H9 (cell line): ENCODE measurements around the gene EIF4E2. TPM values are rescaled to one million over a fixed set of nuclear protein-coding genes. Genes with fewer than 3 reads are reported as not detected.

ENCODE experiments used
- DNase-seq: peaks from one replicate; pipeline ENCODE4 v3.0.0-alpha.2; 2017
- H2AFZ ChIP-seq: one replicate; pipeline ENCODE4 v1.6.1; 2013; ENCODE audit warnings: mild to moderate bottlenecking, low read length, control low read depth, moderate library complexity
- H2AK5ac ChIP-seq: 2 replicates; pipeline ENCODE4 v1.6.1; 2013; ENCODE audit warnings: low read length, control low read depth, mixed read lengths; ENCODE audit not compliant: insufficient read length
- H2BK120ac ChIP-seq: one replicate; pipeline ENCODE4 v1.6.1; 2013; ENCODE audit warnings: low read depth, mild to moderate bottlenecking, low read length, control low read depth, inconsistent platforms; ENCODE audit not compliant: poor library complexity, severe bottlenecking
- H2BK12ac ChIP-seq: 2 replicates; pipeline ENCODE4 v1.6.1; 2013; ENCODE audit warnings: low read length, control low read depth, mixed read lengths, low read depth; ENCODE audit not compliant: insufficient read length
- H2BK15ac ChIP-seq: 2 replicates; pipeline ENCODE4 v1.6.1; 2013; ENCODE audit warnings: low read depth, low read length, control low read depth
- H2BK20ac ChIP-seq: one replicate; pipeline ENCODE4 v1.6.1; 2013; ENCODE audit warnings: low read depth, mild to moderate bottlenecking, low read length, control low read depth, inconsistent platforms; ENCODE audit not compliant: poor library complexity, severe bottlenecking
- H2BK5ac ChIP-seq: 2 replicates; pipeline ENCODE4 v1.6.1; 2013; ENCODE audit warnings: low read length, control low read depth, mixed read lengths; ENCODE audit not compliant: insufficient read length
- H3K14ac ChIP-seq: 2 replicates; pipeline ENCODE4 v1.6.1; 2013; ENCODE audit warnings: low read length, control low read depth; ENCODE audit not compliant: insufficient read depth
- H3K18ac ChIP-seq: 2 replicates; pipeline ENCODE4 v1.6.1; 2013; ENCODE audit warnings: low read depth, mild to moderate bottlenecking, mixed read lengths, low read length, control low read depth; ENCODE audit not compliant: insufficient read length
- H3K23ac ChIP-seq: 2 replicates; pipeline ENCODE4 v1.6.1; 2013; ENCODE audit warnings: low read length, control low read depth, mixed read lengths, low read depth; ENCODE audit not compliant: insufficient read length
- H3K23me2 ChIP-seq: 2 replicates; pipeline ENCODE4 v1.6.1; 2013; ENCODE audit warnings: low read depth, mild to moderate bottlenecking, mixed read lengths, low read length, control low read depth; ENCODE audit not compliant: insufficient read length, poor library complexity, severe bottlenecking
- H3K27ac ChIP-seq: 2 replicates; pipeline ENCODE4 v1.5.1; 2013; ENCODE audit warnings: low read length, control low read depth, mixed read lengths, low read depth; ENCODE audit not compliant: insufficient read length
- H3K27me3 ChIP-seq: 2 replicates; pipeline ENCODE4 v1.6.1; 2013; ENCODE audit warnings: low read length, control low read depth, inconsistent platforms; ENCODE audit not compliant: insufficient read depth
- H3K4ac ChIP-seq: 2 replicates; pipeline ENCODE4 v1.6.1; 2013; ENCODE audit warnings: low read depth, mild to moderate bottlenecking, control low read depth, inconsistent platforms, low read length, moderate library complexity
- H3K4me1 ChIP-seq: 2 replicates; pipeline ENCODE4 v1.6.1; 2013; ENCODE audit warnings: low read length, control low read depth, inconsistent platforms; ENCODE audit not compliant: insufficient read depth
- H3K4me2 ChIP-seq: 2 replicates; pipeline ENCODE4 v1.6.1; 2013; ENCODE audit warnings: low read length, control low read depth, mixed read lengths; ENCODE audit not compliant: insufficient read length, insufficient read depth
- H3K56ac ChIP-seq: 2 replicates; pipeline ENCODE4 v1.6.1; 2013; ENCODE audit warnings: low read depth, mild to moderate bottlenecking, mixed read lengths, low read length, control low read depth; ENCODE audit not compliant: insufficient read length
- H3K79me1 ChIP-seq: 2 replicates; pipeline ENCODE4 v1.6.1; 2013; ENCODE audit warnings: low read depth, mild to moderate bottlenecking, moderate library complexity, low read length, control low read depth, inconsistent platforms; ENCODE audit not compliant: insufficient read depth, poor library complexity, severe bottlenecking
- H3K79me2 ChIP-seq: 2 replicates; pipeline ENCODE4 v1.6.1; 2013; ENCODE audit warnings: low read length, control low read depth, inconsistent platforms; ENCODE audit not compliant: insufficient read depth
- H3K9ac ChIP-seq: 2 replicates; pipeline ENCODE4 v1.6.1; 2013; ENCODE audit warnings: low read length, control low read depth, mixed read lengths; ENCODE audit not compliant: insufficient read length; ENCODE audit errors: extremely low read depth
- H3K9me3 ChIP-seq: one replicate; pipeline ENCODE4 v1.6.1; 2013; ENCODE audit warnings: low read depth, low read length, inconsistent platforms; ENCODE audit not compliant: control insufficient read depth
- H3T11ph ChIP-seq: one replicate; pipeline ENCODE4 v1.6.1; 2013; ENCODE audit warnings: mild to moderate bottlenecking, low read length, control low read depth, inconsistent platforms
- H4K20me1 ChIP-seq: one replicate; pipeline ENCODE4 v1.6.1; 2013; ENCODE audit not compliant: control insufficient read depth, insufficient read length, insufficient read depth
- H4K5ac ChIP-seq: 2 replicates; pipeline ENCODE4 v1.6.1; 2013; ENCODE audit warnings: low read depth, mild to moderate bottlenecking, mixed read lengths, low read length, control low read depth; ENCODE audit not compliant: insufficient read length
- H4K8ac ChIP-seq: replicated peaks from 2 replicates; pipeline ENCODE4 v1.6.1; 2013; ENCODE audit warnings: low read length, control low read depth, mixed read lengths, low read depth; ENCODE audit not compliant: insufficient read length
- H4K91ac ChIP-seq: 2 replicates; pipeline ENCODE4 v1.6.1; 2013; ENCODE audit warnings: low read depth, mild to moderate bottlenecking, moderate library complexity, mixed read lengths, low read length, control low read depth; ENCODE audit not compliant: insufficient read length
- H3K27ac Mint-ChIP-seq, 3 experiments: 2 replicates in 2 of 3; 3 replicates in 1 of 3; pipeline ENCODE4 v1.8.0; 2020 to 2021; ENCODE audit warnings: mixed read lengths in 3 of 3, mild to moderate bottlenecking in 1 of 3, moderate library complexity in 1 of 3
- H3K27me3 Mint-ChIP-seq: 2 replicates; pipeline ENCODE4 v1.8.0; 2021; ENCODE audit warnings: low read depth, mild to moderate bottlenecking, moderate library complexity, mixed read lengths
- H3K36me3 Mint-ChIP-seq, 3 experiments: 2 replicates in 2 of 3; 3 replicates in 1 of 3; pipeline ENCODE4 v1.8.0; 2020 to 2021; ENCODE audit warnings: low read depth in 3 of 3, mixed read lengths in 3 of 3; ENCODE audit not compliant: insufficient read depth in 1 of 3
- H3K4me1 Mint-ChIP-seq, 2 experiments: 2 replicates each; pipeline ENCODE4 v1.8.0; 2020; ENCODE audit warnings: mixed read lengths in 2 of 2
- H3K4me3 Mint-ChIP-seq, 2 experiments: 2 replicates in 1 of 2; 3 replicates in 1 of 2; pipeline ENCODE4 v1.8.0; 2020 to 2021; ENCODE audit warnings: mild to moderate bottlenecking in 2 of 2, mixed read lengths in 2 of 2, moderate library complexity in 1 of 2
- H3K9me3 Mint-ChIP-seq, 2 experiments: 2 replicates in 1 of 2; 3 replicates in 1 of 2; pipeline ENCODE4 v1.8.0; 2020; ENCODE audit warnings: mild to moderate bottlenecking in 2 of 2, mixed read lengths in 2 of 2, moderate library complexity in 1 of 2
- CTCF ChIP-seq: fragments of 200-600 bp; sonication (generic); conservative IDR thresholded peaks from 3 replicates; pipeline ENCODE4 v1.8.0; 2021; ENCODE audit warnings: antibody characterized with exemption, mild to moderate bottlenecking
- whole genome bisulfite sequencing: extraction: QIAGEN DNeasy Blood & Tissue Kit; methylation state at CpG from one replicate; pipeline ENCODE4 v1.1.7; 2013; ENCODE audit warnings: missing lambda C conversion rate, low lambda C conversion rate, mixed read lengths; ENCODE audit not compliant: insufficient read length; ENCODE audit errors: extremely low coverage; 5-methylcytosine and 5-hydroxymethylcytosine counted together
- total RNA-seq: library from RNA; stranded (reverse); gene quantifications from 2 replicates; pipeline ENCODE4 v1.2.1, GENCODE V29; 2021

EIF4E2 gene
- total RNA-seq, 1 experiment from 2014 or later: 109 TPM

GRCh38 chr2:232542715-232543467, 7.6 kb upstream of the EIF4E2 start:
- H3K18ac ChIP-seq: no peak overlapping the region
- no peak overlapping the region for H3K9ac ChIP-seq
- H4K20me1 ChIP-seq: no peaks in the 10 kb centered on the region
- WGBS: no CpG with 5 or more reads among the region's 20 CpGs
- peaks cover 5% of the 10 kb centered on the region; the same call in 1 of the 2 replicates for H3K27me3 Mint-ChIP-seq
- peak overlapping the region in 1 of 3 experiments; percentile 18; a peak in 2 of 7 replicates for H3K27ac Mint-ChIP-seq
- no peak for TF ChIP-seq CTCF
- no peak overlapping the region for H2BK20ac ChIP-seq
- H2AK5ac ChIP-seq: no peak overlapping the region
- H2BK120ac ChIP-seq: no peak overlapping the region
- H3K27ac ChIP-seq: no peak overlapping the region
- H3K4me3 Mint-ChIP-seq: no peak overlapping the region; a peak in 1 of 5 replicates
- no peaks in the 10 kb centered on the region for H3K9me3 Mint-ChIP-seq
- no peak for DNase-seq
- H3K36me3 Mint-ChIP-seq: peaks cover 15 to 18% (median 15%) of the 10 kb centered on the region in 3 experiments
- H3K4me1 ChIP-seq: peaks cover 4% of the 10 kb centered on the region; the same call in 1 of the 2 replicates
- peaks cover 18 to 22% of the 10 kb centered on the region in 2 experiments for H3K4me1 Mint-ChIP-seq
- no peaks in the 10 kb centered on the region; the same call in 1 of the 2 replicates for H3K27me3 ChIP-seq
- H3K4me2 ChIP-seq: no peak overlapping the region
- no peak overlapping the region for H2BK15ac ChIP-seq
- no peak overlapping the region for H2BK5ac ChIP-seq
- H3T11ph ChIP-seq: no peak overlapping the region
- no peaks in the 10 kb centered on the region for H3K23me2 ChIP-seq
- no peak overlapping the region for H2AFZ ChIP-seq
- no peak overlapping the region for H4K5ac ChIP-seq
- no peak overlapping the region for H3K56ac ChIP-seq
- H3K79me2 ChIP-seq: no peaks in the 10 kb centered on the region
- H3K23ac ChIP-seq: no peak overlapping the region
- no peak overlapping the region for H3K4ac ChIP-seq
- no peaks in the 10 kb centered on the region for H3K79me1 ChIP-seq
- no peak overlapping the region; the same call in 1 of the 2 replicates for H3K14ac ChIP-seq
- no peak overlapping the region for H2BK12ac ChIP-seq
- H4K8ac ChIP-seq: no peak overlapping the region
- H3K9me3 ChIP-seq: no peaks in the 10 kb centered on the region
- H4K91ac ChIP-seq: no peak overlapping the region
